ENCODE data around the gene NIP7.
"Not testable (repeated sequence)": the region's sequence is repeated elsewhere in the genome, so short reads cannot be mapped to it uniquely, and the experiment has no call there.

NIP7 gene

GRCh38 chr16:69339289-69340094 is at the start of gene NIP7, which contains the start of gene COG8:
NIP7 (plus strand) TSS chr16:69339772; CDS start chr16:69339830, 58 bp downstream.
COG8 (minus strand) TSS chr16:69339564; CDS start chr16:69339552, 12 bp downstream.
- DNase-seq, result peak; percentile 98

DNA sequence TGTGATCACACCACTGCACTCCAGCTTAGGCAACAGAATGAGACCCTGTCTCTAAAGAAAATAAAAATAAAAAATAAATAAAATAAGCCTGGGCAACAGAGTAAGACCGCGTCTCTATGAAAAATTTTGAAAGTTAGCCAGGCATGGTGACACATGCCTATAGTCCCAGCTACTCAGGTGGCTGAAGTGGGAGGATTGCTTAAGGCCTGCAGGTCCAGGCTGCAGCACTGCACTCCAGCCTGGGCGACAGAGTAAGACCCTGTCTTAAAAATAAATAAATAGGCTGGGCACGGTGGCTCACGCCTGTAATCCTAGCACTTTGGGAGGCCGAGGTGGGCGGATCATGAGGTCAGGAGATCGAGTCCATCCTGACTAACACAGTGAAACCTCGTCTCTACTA is 47.9 kb upstream of the NIP7 start:
- not testable (repeated sequence) for DNase-seq

DNA sequence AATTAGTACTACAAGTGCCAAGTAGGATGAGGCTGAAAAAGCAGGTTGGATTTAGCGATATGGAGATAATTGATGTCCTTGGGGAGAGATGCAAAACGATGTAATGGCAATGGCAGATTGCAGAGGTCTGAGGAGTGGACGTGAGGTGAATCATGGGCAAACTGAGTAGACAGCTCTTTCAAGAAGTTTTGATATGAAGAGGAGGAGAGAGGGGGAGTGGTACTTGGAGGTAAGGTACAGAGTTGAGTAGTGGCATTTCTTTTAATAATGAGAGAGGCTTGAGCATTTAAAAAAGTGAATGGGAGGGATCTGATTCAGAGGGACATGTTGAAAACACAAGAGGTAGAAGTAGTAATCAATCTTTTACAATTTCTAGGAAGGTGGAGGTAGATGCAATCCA is 46.2 kb upstream of the NIP7 start:
- DNase-seq, result no peak

DNA sequence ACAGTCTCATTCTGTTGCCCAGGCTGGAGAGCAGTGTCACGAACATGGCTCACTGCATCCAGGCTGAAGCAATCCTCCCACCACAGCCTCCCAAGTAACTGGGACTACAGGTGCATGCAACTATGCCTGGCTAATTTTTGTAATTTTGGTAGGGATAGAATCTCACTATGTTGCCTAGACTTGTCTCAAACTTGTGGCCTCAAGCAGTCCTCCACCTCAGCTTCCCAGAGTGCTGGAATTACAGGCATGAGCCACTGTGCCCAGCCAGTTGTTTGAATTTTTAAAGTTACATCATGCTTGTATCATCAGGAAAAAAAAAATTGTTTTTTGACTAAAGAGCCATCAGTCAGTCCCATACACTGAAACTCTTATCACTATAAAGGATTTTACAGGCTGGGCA is 45.5 kb upstream of the NIP7 start:
- DNase-seq, result no peak

DNA sequence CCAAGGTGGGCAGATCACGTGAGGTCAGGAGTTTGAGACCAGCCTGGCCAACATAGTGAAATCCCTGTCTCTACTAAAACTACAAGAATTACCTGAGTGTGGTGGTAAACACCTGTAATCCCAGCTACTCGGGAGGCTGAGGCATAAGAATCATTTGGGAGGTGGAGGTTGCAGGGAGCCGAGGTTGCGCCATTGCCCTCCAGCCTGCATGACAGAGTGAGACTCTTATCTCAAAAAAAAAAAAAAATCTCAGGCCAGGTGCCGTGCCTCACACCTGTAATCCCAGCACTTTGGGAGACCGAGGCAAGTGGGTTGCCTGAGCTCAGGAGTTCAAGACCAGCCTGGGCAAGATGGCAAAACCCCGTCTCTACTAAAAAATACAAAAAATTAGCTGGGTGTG is 42.8 kb upstream of the NIP7 start:
- DNase-seq, result not testable (repeated sequence)

DNA sequence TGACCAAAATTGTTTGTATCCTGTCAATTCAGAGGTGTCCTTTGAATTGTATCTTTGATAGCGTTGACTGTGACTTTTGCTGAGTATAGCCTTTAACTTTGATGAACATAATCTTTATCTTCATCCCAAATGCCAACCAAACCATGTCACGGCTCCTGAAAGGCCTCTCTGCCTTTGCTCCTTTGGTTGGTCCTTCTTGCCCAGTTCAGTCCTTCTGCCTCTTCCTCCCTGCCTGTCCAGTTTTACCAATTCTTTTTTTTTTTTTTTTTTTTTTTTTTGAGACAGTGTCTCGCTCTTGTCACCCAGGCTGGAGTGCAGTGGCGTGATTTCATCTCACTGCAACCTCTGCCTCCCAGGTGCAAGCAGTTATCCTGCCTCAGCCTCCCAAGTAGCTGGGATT is 41.3 kb upstream of the NIP7 start:
- no peak for DNase-seq

- no peak for DNase-seq
Observed at GRCh38 chr16:69301187-69301586, 38.4 kb upstream of the NIP7 start.

- no peak for DNase-seq
Observed at GRCh38 chr16:69301861-69302260, 37.7 kb upstream of the NIP7 start.

DNA sequence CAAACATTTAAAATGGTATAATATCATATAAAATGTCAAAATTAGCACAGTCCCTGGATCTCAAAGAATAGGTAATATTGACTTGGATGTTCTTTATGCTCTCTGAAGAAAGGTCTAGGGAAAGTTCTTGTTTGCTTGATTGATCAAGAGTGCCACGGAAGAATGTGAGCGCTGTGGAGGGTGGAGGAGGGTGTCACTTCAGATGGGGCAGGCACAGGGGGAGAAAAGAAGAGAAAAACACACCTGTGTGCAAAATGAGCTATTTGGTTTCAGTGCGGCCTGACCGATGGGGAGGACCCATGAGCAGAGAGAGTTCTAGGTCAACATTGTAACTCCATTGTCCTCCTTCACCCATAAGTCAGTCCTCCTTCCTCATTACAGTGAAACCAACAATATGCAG is 37.3 kb upstream of the NIP7 start:
- DNase-seq, result no peak

DNA sequence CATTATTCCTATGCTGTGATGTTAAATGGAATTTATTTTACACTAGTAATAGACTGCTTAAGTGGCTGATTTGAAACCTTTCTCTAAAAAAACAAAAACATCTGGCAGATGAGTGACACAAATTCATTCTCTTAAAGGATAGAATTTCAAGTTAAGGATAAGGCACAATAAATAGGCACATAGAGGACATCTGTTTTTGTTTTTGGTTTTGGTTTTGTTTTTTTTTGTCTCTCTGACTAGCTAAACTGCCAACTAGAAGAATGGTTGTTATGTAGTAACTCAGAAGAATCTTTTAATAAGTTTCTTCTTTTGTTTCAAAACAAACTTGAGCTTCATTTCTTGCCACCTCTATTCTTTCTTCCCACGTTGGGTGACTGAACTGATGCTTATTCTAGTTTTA is 33.5 kb upstream of the NIP7 start:
- DNase-seq, result no peak

DNA sequence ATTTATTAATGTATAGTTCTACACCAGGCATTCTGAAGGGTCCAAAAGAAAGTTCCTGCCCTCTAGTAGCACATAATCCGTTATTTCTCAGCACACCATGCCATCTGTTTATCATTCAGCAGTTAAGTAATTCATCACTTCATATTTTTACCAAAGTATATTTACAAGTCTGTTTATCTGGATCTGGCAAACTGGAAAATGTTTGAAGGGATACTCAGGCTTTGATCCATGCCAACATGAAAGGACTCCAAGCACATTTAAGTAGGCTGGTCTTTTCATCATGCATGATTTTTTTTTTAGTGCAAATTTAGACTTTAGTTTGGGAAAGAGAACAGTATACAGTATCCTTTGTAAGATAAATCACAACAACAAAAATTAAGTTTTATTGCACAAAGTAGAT is 32.5 kb upstream of the NIP7 start:
- DNase-seq, result no peak

DNA sequence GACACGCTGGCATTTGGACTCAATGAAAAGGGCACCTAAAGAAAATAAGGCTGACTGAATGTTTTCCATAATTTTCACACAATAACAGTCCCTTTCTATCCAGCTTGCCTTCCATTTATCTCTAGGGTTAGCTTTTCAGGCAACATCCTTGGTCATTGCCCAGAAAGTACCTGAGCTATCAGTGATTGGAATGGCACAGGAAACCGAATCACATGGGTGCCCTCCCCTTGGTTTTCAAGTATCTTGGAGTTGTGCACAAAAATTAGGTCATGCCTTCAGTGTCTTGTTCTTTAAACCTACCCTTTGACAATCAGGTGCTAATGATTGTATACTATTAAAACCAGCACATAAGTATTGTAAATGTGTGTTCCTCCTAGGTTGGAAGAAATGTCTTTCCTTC is 31.7 kb upstream of the NIP7 start:
- no peak for DNase-seq

DNA sequence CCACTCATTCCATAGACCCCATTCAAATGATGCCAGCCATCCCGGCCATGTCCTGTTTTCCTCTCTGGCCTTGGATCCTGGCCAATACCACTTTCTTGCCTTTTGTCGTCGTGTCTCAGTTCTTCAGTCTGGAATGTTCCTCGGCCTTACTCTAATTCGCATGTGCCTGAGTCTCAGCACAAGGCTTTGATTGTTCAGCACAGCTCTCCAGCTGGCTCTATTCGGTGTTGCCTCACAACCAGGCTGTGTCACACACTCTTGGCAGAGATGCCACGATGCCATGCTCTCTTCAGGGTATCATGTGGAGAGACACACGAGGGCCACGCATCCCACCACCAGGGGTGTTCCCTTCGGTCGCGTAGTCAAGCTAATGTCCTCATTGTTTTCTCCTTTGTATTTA is 30.3 kb upstream of the NIP7 start:
- no peak for DNase-seq

GRCh38 chr16:69310653-69311532 is 28.7 kb upstream of the NIP7 start, which contains the start of gene VPS4A:
VPS4A (plus strand) TSS chr16:69311350; CDS start chr16:69311512, 162 bp downstream.
- peak; percentile 98 for DNase-seq

GRCh38 chr16:69311533-69312387 is 27.8 kb upstream of the NIP7 start:
- no peak for DNase-seq

- DNase-seq, result no peak
Observed at GRCh38 chr16:69313469-69313868, 26.1 kb upstream of the NIP7 start.

GRCh38 chr16:69314534-69314933 is 25.0 kb upstream of the NIP7 start:
- DNase-seq, result no peak

DNA sequence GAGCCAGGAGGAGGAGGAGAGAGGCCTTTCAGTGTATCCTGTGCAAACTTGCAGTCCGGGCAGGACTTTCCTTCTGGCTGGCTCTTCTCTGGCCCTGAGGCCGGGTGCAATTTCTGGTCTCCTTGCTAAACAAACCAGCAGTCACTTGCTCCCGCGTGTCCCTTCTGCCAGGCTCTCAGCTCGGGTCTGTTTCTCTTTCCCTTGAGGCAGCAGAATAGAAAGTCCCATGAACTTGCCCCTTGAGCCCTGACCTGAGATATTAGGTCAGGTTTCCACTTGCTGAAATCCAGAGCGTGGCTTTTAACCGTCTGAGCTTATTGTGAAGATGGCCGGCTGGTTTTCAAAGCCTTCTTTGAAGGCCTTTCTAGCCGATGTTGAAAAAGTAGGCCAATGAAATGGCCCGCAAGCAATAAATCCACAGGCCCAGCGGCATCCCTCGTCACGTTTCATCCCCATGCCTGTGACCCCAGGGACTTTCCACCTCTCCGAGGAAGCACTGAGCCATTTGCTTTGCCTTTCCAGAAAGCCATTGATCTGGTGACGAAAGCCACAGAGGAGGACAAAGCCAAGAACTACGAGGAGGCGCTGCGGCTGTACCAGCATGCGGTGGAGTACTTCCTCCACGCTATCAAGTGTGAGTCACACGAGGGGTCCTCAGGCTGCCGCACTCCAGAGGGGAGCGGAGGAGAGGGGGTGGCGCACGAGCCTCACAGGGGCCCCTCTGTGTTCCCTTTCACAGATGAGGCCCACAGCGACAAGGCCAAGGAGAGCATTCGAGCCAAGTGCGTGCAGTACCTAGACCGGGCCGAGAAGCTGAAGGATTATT is 23.9 kb upstream of the NIP7 start:
- no peak for DNase-seq

DNA sequence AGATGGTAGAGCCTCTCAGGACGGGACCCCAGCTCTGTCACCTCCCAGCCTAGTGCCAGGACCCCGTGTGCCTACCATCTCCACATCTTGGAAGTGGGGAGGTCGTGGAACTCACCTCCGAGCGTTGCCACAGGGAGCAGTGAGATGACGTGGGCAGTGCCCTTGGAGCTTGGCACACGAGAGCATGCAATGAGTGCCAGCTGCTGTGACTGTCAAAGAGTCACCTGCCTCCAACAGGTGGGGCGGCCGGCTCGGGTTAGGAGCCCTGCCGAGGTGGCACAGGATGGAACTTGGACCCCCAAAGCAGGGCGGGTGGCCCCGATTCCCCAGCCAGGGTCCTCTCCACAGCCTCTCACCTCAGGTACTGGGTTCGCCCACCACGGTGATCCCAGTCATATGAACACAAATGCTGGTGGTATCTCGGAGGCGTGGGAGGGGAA is 23.0 kb upstream of the NIP7 start:
- DNase-seq, result no peak

DNA sequence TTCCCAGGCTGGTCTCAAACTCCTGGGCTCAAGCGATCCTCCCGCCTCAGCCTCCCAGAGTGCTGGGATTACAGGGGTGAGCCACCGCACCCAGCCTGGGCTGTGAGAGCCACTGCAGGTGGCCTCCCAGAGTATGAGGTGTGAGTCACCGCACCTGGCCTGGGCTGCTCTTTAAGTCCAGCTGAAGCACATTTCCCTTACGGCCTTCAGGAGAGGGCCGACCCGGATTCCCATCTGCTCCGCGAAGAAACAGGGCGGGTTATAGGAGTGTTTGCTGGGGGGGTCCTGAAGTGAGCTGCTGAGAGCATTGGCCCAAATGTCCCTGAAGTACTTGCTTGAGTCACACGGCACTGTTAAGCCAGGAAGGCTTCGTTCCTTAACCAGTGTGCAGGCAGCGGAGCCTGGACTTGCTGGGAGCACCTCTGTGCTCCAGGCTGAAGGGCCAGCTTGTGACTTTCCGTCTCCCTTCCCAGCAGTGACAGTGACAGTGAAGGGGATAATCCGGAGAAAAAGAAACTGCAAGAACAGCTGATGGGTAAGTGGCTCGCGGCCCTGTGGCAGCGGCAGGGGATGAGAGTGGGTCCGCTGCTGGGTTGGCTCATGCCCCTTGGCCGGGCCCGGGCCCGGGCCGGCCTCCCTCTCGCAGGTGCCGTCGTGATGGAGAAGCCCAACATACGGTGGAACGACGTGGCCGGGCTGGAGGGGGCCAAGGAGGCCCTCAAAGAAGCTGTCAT is 21.2 kb upstream of the NIP7 start:
- no peak for DNase-seq

DNA sequence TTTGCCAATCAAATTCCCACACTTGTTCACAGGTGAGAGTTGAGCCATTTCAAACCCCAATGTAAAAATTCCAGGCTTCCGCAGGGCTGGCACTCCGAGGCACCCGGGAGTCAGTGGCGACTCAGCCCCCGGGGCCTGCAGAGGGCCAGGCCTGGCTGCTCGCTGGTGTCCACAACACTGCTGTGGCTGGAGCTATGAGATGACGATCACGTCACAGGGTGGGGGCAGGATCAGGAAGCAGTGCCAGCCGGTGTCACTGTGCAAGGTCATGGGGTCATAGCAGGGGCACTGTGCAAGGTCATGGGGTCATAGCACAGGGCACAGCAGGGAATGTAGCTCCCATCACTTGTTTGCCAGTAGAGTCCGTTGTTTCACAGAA is 20.7 kb upstream of the NIP7 start:
- DNase-seq, result no peak
